HepG2 (cell line): ENCODE data around the gene BCL2L1. TPM values are rescaled to one million over a fixed set of nuclear protein-coding genes. Genes with fewer than 3 reads are reported as not detected.

Source experiments
- ARHGAP35 ChIP-seq: sonication (generic); formaldehyde crosslinking; IDR thresholded peaks from 2 replicates; pipeline ENCODE4 v1.9.0; 2022; ENCODE audit warnings: mild to moderate bottlenecking, inconsistent platforms, moderate library complexity, missing genetic modification reagents, borderline replicate concordance
- CREB1 ChIP-seq, 2 experiments: fragments of 450-650 bp in 1 of 2; IDR thresholded peaks; 2 replicates each; pipeline ENCODE4 v1.6.1; 2016 to 2017; ENCODE audit warnings: control low read depth in 1 of 2, mild to moderate bottlenecking in 1 of 2, missing compliant biosample characterization in 1 of 2, missing genetic modification characterization in 1 of 2
- ERF ChIP-seq: IDR thresholded peaks from 2 replicates; pipeline ENCODE4 v1.6.1; 2018; ENCODE audit warnings: missing biosample characterization, missing genetic modification reagents
- FOXJ3 ChIP-seq: sonication (generic); formaldehyde crosslinking; IDR thresholded peaks from 2 replicates; pipeline ENCODE4 v1.4.0; 2020; ENCODE audit warnings: missing genetic modification reagents, mild to moderate bottlenecking, borderline replicate concordance
- FOXP1 ChIP-seq, 2 experiments: fragments of 450-650 bp in 1 of 2; IDR thresholded peaks; 2 replicates each; pipeline ENCODE4 v1.6.1; 2017 to 2018; ENCODE audit warnings: antibody characterized with exemption in 1 of 2
- MAF1 ChIP-seq: sonication (generic); formaldehyde crosslinking; IDR thresholded peaks from 2 replicates; pipeline ENCODE4 v1.5.0; 2020; ENCODE audit warnings: missing genetic modification reagents, borderline replicate concordance
- MTF1 ChIP-seq: sonication (generic); formaldehyde crosslinking; IDR thresholded peaks from 2 replicates; pipeline ENCODE4 v1.5.0; 2020; ENCODE audit warnings: missing genetic modification reagents
- RBFOX2 ChIP-seq: fragments of 200-400 bp; formaldehyde crosslinking; IDR thresholded peaks from 2 replicates; pipeline ENCODE4 v1.6.1; 2017; ENCODE audit warnings: low read depth, mild to moderate bottlenecking, low read length
- RFXAP ChIP-seq: sonication (generic); formaldehyde crosslinking; IDR thresholded peaks from 2 replicates; pipeline ENCODE4 v1.4.0; 2020; ENCODE audit warnings: missing genetic modification reagents, borderline replicate concordance
- SAFB2 ChIP-seq: sonication (generic); formaldehyde crosslinking; IDR thresholded peaks from 2 replicates; pipeline ENCODE4 v1.5.1; 2020; ENCODE audit warnings: missing genetic modification reagents, low read depth, mild to moderate bottlenecking, borderline replicate concordance
- SIX1 ChIP-seq: sonication (generic); formaldehyde crosslinking; IDR thresholded peaks from 2 replicates; pipeline ENCODE4 v1.4.0; 2020; ENCODE audit warnings: missing genetic modification reagents, borderline replicate concordance
- TFDP2 ChIP-seq: sonication (generic); formaldehyde crosslinking; IDR thresholded peaks from 2 replicates; pipeline ENCODE4 v1.4.0; 2020; ENCODE audit warnings: missing genetic modification reagents
- ZBTB34 ChIP-seq: sonication (generic); formaldehyde crosslinking; IDR thresholded peaks from 2 replicates; pipeline ENCODE4 v1.8.0; 2022; ENCODE audit warnings: mild to moderate bottlenecking, missing genetic modification reagents
- ZKSCAN5 ChIP-seq: sonication (generic); formaldehyde crosslinking; IDR thresholded peaks from 2 replicates; pipeline ENCODE4 v1.5.1; 2020; ENCODE audit warnings: mild to moderate bottlenecking, missing genetic modification reagents
- ZNF30 ChIP-seq: sonication (generic); formaldehyde crosslinking; IDR thresholded peaks from 2 replicates; pipeline ENCODE4 v1.5.0; 2020; ENCODE audit warnings: mild to moderate bottlenecking, missing genetic modification reagents
- ZNF432 ChIP-seq: sonication (generic); formaldehyde crosslinking; IDR thresholded peaks from 2 replicates; pipeline ENCODE4 v1.5.0; 2020; ENCODE audit warnings: missing genetic modification reagents, mild to moderate bottlenecking, borderline replicate concordance
- ZNF841 ChIP-seq: sonication (generic); formaldehyde crosslinking; IDR thresholded peaks from 2 replicates; pipeline ENCODE4 v1.8.1; 2023; ENCODE audit warnings: missing genetic modification reagents, borderline replicate concordance
- ZSCAN12 ChIP-seq: sonication (generic); formaldehyde crosslinking; IDR thresholded peaks from 2 replicates; pipeline ENCODE4 v1.9.0; 2021; ENCODE audit warnings: mild to moderate bottlenecking, missing genetic modification reagents
- polyA plus RNA-seq, 8 experiments: library from polyadenylated mRNA; depleted of rRNA in 3 of 8; stranded (reverse) in 7 of 8; unstranded in 1 of 8; fragments of >200 nt; fragmentation: Illumina TruSeq in 4 of 8; extraction: Trizol in 4 of 8; gene quantifications; 2 replicates each; pipeline versions ENCODE4 v1.2.1 to v1.2.3, GENCODE V29; 2011 to 2016; ENCODE audit warnings: low read depth in 4 of 8, missing spikeins in 1 of 8, mixed read lengths in 1 of 8; ENCODE audit not compliant: insufficient read depth in 1 of 8
- total RNA-seq, 5 experiments: library from RNA; depleted of rRNA; stranded (reverse); fragments of >200 nt; fragmentation: Illumina TruSeq; extraction: Trizol; gene quantifications; 2 replicates each; pipeline ENCODE4 v1.2.3, GENCODE V29; 2016; ENCODE audit warnings: low read depth in 1 of 5
- TF ChIP-seq, protein P1 (sequence below), 2 experiments: sonication (generic) in 1 of 2; formaldehyde crosslinking in 1 of 2; IDR thresholded peaks; 2 replicates each; pipeline versions ENCODE4 v1.4.0 to v1.6.1; 2018 to 2020; ENCODE audit warnings: missing genetic modification reagents in 2 of 2, borderline replicate concordance in 1 of 2, low read depth in 1 of 2, mild to moderate bottlenecking in 1 of 2, missing biosample characterization in 1 of 2
- TF ChIP-seq, protein P2 (sequence below): sonication (generic); formaldehyde crosslinking; IDR thresholded peaks from 2 replicates; pipeline ENCODE4 v1.5.0; 2020; ENCODE audit warnings: mild to moderate bottlenecking, missing genetic modification reagents, borderline replicate concordance

BCL2L1 gene
- total and polyA plus RNA-seq, 2 of the 13 experiments (the other 11 are each of a cell fraction or from before 2014, with no cell fraction given) = 164 to 258 TPM

- TF ChIP-seq ZBTB34 (CRISPR knock-in tag) = no peak
- TF ChIP-seq MTF1 = no peak
- TF ChIP-seq ARHGAP35 (CRISPR knock-in tag) = 0 out of 2 replicates have a peak, but pooled peaks have one; percentile 15
- TF ChIP-seq ZSCAN12 (CRISPR knock-in tag) = no peak
- TF ChIP-seq, protein P1, sequence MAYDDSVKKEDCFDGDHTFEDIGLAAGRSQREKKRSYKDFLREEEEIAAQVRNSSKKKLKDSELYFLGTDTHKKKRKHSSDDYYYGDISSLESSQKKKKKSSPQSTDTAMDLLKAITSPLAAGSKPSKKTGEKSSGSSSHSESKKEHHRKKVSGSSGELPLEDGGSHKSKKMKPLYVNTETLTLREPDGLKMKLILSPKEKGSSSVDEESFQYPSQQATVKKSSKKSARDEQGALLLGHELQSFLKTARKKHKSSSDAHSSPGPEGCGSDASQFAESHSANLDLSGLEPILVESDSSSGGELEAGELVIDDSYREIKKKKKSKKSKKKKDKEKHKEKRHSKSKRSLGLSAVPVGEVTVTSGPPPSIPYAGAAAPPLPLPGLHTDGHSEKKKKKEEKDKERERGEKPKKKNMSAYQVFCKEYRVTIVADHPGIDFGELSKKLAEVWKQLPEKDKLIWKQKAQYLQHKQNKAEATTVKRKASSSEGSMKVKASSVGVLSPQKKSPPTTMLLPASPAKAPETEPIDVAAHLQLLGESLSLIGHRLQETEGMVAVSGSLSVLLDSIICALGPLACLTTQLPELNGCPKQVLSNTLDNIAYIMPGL (CRISPR knock-in tag; IDR thresholded peaks at IDR 0.05; ENCODE audit: borderline replicate concordance in 1 of 2, low read depth in 1 of 2) = no peak
- no peak for TF ChIP-seq MAF1 (CRISPR knock-in tag)
- TF ChIP-seq CREB1 (IDR thresholded peaks at IDR 0.05) = no peak
- TF ChIP-seq CREB1 (CRISPR knock-in tag; IDR thresholded peaks at IDR 0.05) = 0 out of 2 replicates have a peak, but pooled peaks have one; percentile 17
- TF ChIP-seq SAFB2 (CRISPR knock-in tag) = no peak
- TF ChIP-seq SIX1 (CRISPR knock-in tag) = no peak
- TF ChIP-seq RFXAP = 0 out of 2 replicates have a peak, but pooled peaks have one; percentile 39
- TF ChIP-seq RBFOX2 = no peak
- TF ChIP-seq FOXP1 (IDR thresholded peaks at IDR 0.05) = no peak
- 0 out of 2 replicates have a peak, but pooled peaks have one; percentile 2 for TF ChIP-seq FOXP1 (CRISPR knock-in tag; IDR thresholded peaks at IDR 0.05)
- no peak for TF ChIP-seq FOXJ3 (CRISPR knock-in tag)
- TF ChIP-seq, protein P2, sequence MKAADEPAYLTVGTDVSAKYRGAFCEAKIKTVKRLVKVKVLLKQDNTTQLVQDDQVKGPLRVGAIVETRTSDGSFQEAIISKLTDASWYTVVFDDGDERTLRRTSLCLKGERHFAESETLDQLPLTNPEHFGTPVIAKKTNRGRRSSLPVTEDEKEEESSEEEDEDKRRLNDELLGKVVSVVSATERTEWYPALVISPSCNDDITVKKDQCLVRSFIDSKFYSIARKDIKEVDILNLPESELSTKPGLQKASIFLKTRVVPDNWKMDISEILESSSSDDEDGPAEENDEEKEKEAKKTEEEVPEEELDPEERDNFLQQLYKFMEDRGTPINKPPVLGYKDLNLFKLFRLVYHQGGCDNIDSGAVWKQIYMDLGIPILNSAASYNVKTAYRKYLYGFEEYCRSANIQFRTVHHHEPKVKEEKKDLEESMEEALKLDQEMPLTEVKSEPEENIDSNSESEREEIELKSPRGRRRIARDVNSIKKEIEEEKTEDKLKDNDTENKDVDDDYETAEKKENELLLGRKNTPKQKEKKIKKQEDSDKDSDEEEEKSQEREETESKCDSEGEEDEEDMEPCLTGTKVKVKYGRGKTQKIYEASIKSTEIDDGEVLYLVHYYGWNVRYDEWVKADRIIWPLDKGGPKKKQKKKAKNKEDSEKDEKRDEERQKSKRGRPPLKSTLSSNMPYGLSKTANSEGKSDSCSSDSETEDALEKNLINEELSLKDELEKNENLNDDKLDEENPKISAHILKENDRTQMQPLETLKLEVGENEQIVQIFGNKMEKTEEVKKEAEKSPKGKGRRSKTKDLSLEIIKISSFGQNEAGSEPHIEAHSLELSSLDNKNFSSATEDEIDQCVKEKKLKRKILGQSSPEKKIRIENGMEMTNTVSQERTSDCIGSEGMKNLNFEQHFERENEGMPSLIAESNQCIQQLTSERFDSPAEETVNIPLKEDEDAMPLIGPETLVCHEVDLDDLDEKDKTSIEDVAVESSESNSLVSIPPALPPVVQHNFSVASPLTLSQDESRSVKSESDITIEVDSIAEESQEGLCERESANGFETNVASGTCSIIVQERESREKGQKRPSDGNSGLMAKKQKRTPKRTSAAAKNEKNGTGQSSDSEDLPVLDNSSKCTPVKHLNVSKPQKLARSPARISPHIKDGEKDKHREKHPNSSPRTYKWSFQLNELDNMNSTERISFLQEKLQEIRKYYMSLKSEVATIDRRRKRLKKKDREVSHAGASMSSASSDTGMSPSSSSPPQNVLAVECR (CRISPR knock-in tag) = 0 out of 2 replicates have a peak, but pooled peaks have one; percentile 24
- no peak for TF ChIP-seq ZKSCAN5 (CRISPR knock-in tag)
- TF ChIP-seq TFDP2 (CRISPR knock-in tag) = no peak
- TF ChIP-seq ZNF432 = no peak
- TF ChIP-seq ZNF841 (CRISPR knock-in tag) = 0 out of 2 replicates have a peak, but pooled peaks have one; percentile 32
- peak; percentile 5; the same call in 1 of the 2 replicates for TF ChIP-seq ERF (CRISPR knock-in tag)
- no peak for TF ChIP-seq ZNF30 (CRISPR knock-in tag)
Measured at GRCh38 chr20:31662372-31662854, 60.3 kb downstream of the BCL2L1 start (continued).
